ENCODE measurements around the gene TFB1M. TPM values are rescaled to one million over a fixed set of nuclear protein-coding genes. Genes with fewer than 3 reads are reported as not detected.
"Not testable (repeated sequence)": the region's sequence is repeated elsewhere in the genome, so short reads cannot be mapped to it uniquely, and the experiment has no call there.

The TFB1M gene
- total RNA-seq, 1 experiment from 2014 or later: 26.1 TPM

DNA sequence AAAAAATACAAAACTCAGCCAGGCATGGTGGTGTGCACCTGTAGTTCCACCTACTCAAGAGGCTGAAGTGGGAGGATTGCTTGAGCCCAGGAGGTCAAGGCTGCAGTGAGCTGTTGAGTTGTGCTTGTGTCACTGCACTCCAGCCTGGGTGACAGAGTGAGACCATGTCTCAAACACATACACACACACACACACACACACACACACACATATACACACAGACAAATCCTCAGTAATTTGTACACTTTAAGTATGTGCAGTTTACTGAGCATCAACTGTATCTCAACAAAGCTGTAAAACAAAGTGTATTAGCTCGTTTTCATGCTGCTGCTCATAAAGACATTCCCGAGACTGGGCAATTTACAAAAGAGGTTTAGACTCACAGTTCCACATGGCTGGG is 7.3 kb downstream of the TFB1M start:
- no peak for DNase-seq (ENCODE audit: extremely low read depth, low read depth)

DNA sequence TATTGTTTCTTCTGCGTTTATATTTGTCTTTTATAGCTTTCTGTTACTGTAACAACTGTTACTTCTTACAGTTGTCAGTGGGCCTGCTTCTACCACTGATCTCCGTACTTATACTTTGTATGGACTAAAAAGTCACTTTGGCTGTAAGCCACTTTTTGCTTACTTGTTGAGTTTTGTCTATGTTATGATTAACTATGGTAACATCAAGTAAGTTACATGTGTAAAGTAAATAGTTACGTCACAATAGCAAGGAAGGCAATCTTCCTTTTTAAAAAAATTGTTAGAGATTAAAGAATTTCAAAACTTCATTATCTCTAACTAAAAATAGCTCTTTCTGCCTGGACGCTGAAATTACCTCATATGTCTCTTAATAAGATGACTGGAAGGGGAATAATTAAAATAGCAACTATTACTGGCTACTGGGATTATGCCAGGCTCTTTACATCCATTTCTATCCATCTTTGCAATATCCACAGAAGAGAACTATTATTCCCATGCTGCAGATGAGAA is 10.9 kb downstream of the TFB1M start:
- DNase-seq (ENCODE audit: extremely low read depth, low read depth): no peak

DNA sequence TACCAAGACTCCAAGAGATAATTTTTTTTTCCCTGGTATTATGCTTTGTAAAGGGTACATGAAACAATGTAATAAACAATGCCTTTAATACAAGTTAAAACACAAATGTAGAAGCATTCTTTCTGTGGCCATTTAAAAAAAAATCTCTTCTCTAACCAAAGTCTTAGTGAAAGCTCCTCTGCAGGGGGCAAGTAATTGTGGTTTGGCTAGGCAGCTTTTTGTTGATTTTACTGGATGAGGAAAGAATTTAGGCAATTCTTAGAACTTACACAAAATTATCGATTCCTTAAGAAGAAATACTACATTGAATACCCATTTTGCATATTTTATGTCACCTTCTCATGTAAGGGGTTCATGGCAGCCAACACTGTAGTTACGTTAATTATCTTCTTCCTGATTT is 12.4 kb downstream of the TFB1M start:
- no peak for DNase-seq (ENCODE audit: extremely low read depth, low read depth)

GRCh38 chr6:155297669-155298068 is 16.6 kb downstream of the TFB1M start:
- no peak for DNase-seq (ENCODE audit: extremely low read depth, low read depth)

DNA sequence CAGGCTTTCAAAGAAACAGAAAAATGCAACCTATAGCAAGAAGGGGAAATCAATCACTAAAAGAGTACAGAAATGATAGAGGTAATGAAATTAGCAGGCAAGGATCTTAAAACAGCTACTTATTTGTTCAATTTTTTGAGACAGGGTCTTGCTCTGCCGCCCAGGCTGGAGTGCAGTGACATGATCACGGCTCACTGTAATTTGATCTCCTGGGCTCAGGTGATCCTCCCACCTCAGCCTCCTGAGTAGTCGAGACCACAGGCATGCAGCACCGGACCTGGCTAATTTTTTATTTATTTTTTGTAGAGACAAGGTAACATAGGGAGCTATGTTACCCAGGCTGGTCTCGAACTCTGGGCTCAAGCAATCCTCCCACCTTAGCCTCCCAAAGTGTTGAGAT is 21.6 kb downstream of the TFB1M start:
- no peak for DNase-seq (ENCODE audit: extremely low read depth, low read depth)

- DNase-seq (ENCODE audit: extremely low read depth, low read depth): no peak
Measured at GRCh38 chr6:155291291-155291690, 23.0 kb downstream of the TFB1M start.

GRCh38 chr6:155290491-155290890 is 23.8 kb downstream of the TFB1M start:
- DNase-seq (ENCODE audit: extremely low read depth, low read depth): no peak

DNA sequence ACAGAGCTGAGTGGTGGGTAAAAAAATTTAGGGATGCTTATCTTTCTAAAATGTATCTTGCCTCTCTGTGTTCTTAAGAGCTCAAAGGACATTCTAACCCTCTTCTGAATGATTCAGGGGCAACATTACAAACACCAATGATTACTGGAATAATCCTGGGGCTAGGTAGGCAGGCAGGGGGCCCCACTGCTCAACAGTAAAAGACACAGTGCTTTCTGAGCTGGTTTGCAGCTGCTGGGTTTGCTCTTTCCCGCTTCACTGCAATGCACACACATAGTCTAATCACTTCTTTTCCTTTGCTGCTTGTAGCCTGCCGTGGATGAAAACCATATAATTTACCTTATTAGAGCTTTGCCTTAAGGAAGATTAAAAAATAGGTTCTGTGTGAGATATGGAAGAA is 26.5 kb downstream of the TFB1M start:
- no peak for DNase-seq (ENCODE audit: extremely low read depth, low read depth)

GRCh38 chr6:155284775-155285174 is 29.5 kb downstream of the TFB1M start:
- DNase-seq (ENCODE audit: extremely low read depth, low read depth): no peak

DNA sequence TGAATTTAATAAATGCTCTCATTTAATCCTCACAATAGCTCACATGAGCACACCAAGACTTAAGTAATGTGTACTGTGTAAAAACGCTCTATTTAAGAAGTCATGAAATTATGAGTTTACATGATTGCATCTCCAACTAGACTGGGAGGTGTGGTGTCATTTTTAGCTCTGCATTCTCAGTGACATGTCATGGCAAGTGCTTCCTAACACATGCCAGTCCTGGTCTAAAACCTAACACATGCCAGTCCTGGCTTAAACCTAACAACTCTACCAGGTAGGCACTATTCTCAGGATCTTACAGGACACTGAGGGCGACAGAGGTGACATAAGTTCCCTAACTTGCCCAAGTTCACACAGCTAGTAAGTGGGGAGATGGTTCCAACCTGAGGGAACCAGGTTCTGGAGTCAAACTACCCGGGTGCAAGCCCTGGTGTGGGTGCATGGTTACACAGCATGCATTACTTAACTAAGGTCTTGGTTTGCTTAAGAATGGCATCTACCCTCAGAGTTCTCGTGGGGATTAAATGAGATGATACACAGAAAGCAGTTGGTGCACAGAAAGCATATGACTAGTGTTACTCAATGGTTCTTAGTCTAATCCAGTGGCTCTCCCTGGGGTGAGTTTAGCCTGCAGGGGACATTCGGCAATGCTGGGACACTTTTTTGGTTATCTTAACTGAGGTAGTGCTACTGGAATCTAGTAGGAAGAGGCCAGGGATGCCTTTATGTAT is 35.8 kb downstream of the TFB1M start:
- DNase-seq (ENCODE audit: extremely low read depth, low read depth): no peak

GRCh38 chr6:155276638-155277037 is 37.6 kb downstream of the TFB1M start:
- DNase-seq (ENCODE audit: extremely low read depth, low read depth): no peak

GRCh38 chr6:155275808-155276480 is 38.3 kb downstream of the TFB1M start:
- DNase-seq (ENCODE audit: extremely low read depth, low read depth): no peak

DNA sequence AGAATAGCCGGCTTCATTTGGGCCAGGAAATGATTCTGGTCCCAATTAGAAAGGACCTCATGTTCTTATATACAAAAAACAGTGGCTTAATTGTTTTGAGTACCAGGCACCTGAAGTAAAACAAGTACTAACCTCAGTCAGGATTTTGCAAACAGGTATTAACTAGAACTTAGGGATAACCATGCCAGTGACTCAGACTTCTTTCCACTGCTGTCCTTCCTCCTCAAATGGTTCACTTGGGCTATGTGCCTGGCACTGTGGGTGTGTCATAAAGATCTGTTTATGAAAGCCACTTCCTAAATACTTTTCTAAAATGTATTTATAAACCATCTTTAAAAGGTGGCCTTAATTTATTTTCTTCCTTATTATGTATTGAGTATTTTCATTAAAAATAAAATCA is 39.8 kb downstream of the TFB1M start:
- no peak for DNase-seq (ENCODE audit: extremely low read depth, low read depth)

DNA sequence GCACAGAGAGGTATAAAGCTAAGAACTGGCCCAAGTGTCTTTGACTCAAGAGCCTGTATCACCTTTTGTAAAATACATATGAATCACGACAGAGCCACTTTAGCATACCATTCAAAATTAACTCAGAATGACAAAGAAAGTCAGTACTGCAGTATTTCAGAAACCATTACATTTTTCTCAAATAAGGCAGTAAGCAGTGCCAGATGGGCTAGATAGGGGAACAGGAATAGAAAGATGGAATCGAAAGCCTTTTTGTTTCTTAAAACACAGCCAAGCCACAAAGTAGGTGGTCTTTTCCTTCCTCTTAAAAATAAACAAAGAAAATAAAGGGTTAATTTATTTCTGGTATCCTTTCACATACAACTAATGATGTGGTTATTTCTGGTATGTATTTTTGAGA is 40.2 kb downstream of the TFB1M start:
- no peak for DNase-seq (ENCODE audit: extremely low read depth, low read depth)

DNA sequence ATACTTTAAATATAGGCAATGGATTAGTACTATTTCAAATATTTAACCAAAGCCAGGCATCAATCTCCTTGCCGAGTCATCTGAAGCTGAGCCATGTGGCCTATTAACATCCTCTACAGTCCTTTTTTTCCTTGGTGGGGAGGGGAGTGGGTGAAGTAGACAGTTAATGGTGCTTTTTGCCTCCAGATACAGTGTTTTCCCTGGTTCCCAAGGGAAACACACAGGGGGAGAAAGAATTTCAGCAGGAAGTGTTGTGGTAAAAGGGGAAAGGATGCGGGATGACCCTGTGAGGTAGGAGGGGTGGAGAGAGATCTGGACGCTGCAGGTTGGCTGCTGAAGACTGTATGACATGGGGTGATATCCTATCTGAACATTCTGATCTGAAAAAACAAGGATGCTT is 40.9 kb downstream of the TFB1M start:
- no peak for DNase-seq (ENCODE audit: extremely low read depth, low read depth)

DNA sequence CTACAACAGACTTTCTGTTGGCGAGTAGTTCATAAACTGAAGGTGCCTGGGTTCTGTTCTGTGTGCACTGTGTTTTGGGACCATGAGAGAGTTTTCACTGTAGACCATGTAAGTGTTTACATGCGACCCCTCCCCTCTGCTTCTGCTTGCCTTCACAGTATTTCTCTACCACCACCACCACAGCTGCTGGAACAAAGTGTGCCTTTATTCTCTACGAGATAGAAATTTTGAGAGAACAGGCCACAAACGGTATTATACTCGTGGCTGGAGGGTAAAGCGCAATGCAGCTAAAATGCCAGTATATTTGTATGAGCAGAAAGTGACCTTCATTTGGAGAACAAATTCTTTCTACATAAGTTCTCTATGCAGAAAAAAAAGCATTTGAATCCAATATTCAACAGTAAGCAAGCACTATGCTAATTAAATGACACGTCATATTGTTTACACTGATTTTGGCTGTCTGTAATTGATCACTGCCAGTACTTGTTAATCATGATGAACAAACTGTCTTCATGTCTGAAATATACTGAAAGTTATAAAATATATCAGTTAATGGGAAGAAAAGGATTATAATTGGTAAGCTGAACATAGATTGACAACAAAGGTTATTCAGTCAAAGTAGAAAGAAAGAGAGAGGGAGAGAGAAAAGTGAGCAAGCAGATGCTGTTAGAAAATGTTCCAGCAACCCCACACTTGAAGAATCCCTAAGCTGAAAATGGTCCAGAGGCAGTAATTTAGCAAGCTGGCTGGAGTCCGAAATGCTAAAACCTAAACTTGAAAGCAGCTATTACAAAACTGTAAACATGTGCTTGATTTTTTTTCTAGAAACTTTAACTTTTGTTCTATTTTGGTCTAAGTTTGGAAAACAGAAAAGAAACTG is 41.7 kb downstream of the TFB1M start:
- no peak for DNase-seq (ENCODE audit: extremely low read depth, low read depth)

- no peak for DNase-seq (ENCODE audit: extremely low read depth, low read depth)
Measured at GRCh38 chr6:155271145-155271544, 43.1 kb downstream of the TFB1M start.

DNA sequence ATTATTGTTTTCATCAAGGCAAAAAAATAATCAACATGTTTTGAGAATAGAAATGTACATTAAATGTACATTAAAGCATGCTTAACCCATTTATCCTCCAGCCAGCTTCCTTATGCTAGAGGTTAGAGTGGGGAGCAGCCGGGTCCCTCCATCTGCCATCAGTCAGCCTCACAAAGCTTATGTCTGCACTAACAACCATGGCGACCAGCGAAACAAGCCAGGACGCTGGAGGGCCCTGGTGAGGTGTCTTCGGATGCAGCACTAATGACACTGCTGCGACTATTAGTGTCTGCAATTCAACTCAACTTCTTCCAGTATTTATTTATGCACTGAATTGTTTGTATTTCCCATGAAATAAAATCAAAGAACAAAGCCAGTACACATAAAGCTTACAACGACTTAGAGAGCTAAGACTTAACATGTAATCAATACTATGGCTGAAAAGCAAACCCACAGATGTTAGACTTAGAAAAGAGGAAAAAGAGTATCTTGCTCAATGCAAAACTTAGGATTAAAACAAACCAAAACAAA is 43.7 kb downstream of the TFB1M start:
- no peak for DNase-seq (ENCODE audit: extremely low read depth, low read depth)

DNA sequence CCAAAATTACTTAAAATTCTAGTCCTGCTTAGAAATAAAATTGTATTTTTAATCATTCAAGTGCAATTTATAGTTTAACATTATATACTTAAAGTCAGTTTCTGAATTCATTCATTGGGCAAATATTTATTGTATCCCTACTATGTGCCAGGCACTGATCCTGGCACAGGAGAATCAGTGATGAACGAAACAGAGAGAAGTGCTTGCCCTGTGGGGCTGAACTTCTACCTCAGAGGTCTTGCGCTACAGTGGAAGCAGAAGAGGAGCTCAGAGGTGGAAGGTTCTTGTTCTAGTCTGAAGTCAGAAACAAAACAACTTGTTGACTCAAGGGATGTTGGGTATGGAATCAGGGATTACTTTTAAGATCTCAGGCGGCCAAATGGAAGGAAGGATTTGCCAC is 44.5 kb downstream of the TFB1M start:
- no peak for DNase-seq (ENCODE audit: extremely low read depth, low read depth)

DNA sequence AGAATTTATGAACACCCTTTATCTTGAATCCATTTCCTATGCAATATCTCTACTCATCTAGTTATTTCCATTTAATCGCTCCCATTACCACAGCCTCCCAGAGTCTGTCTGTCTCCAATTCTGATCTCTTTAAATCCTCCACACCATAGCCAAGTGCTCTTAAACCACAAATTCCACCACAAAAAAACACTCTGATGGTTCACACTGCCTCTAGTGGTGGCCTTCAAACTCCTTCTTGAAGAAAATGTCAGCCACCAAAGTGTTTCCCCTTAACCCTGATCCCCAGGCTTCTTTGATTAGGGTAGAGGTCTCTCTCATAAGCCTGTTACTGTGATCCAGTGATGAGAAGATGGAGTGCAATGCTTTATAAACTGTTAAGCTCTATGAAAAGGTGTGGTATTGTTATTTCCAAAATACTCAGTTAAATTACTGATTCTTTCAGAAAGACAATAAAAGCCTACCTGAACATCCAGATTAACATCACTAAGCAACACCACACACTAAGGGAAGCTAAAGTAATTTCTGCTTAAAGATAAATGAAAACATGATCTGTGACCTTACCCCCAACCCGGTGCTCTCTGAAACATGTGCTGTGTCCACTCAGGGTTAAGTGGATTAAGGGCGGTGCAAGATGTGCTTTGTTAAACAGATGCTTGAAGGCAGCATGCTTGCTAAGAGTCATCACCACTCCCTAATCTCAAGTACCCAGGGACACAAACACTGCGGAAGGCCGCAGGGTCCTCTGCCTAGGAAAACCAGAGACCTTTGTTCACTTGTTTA is 46.0 kb downstream of the TFB1M start:
- not testable (repeated sequence) for DNase-seq (ENCODE audit: extremely low read depth, low read depth)
